Activated CD4-positive, alpha-beta T cell treated with anti-CD3 and anti-CD28 coated beads for 36 hours (primary cell): ENCODE data around the gene UQCRC1. TPM values are rescaled to one million over a fixed set of nuclear protein-coding genes. Genes with fewer than 3 reads are reported as not detected.

Experiments
- ATAC-seq: fragments of 200-7000 bp; cut with Tn5 transposase; one replicate; pipeline ENCODE4 v1.10.0; 2021; ENCODE audit warnings: mild to moderate bottlenecking, moderate library complexity
- CTCF ChIA-PET: fragments of 350-600 bp; sonication (Branson Sonifier 250); formaldehyde crosslinking; loops from one replicate; lab custom pipeline; 2021; ENCODE audit warnings: antibody characterized with exemption; lab: Charles Lee
- POLR2A ChIA-PET: fragments of 350-600 bp; sonication (Branson Sonifier 250); formaldehyde crosslinking; loops from one replicate; lab custom pipeline; 2021; ENCODE audit warnings: antibody characterized with exemption, inconsistent platforms; lab: Charles Lee
- DNase-seq: peaks from one replicate; pipeline ENCODE4 v3.0.0-alpha.2; 2020
- H3K27ac Mint-ChIP-seq: one replicate; pipeline ENCODE4 v1.8.0; 2021; ENCODE audit warnings: mixed read lengths
- H3K27me3 Mint-ChIP-seq: one replicate; pipeline ENCODE4 v1.8.0; 2021; ENCODE audit warnings: mixed read lengths
- H3K36me3 Mint-ChIP-seq: one replicate; pipeline ENCODE4 v1.8.0; 2021; ENCODE audit warnings: low read depth, mixed read lengths
- H3K4me1 Mint-ChIP-seq: one replicate; pipeline ENCODE4 v1.8.0; 2021; ENCODE audit warnings: mixed read lengths
- H3K4me3 Mint-ChIP-seq: one replicate; pipeline ENCODE4 v1.8.0; 2021; ENCODE audit warnings: mild to moderate bottlenecking, moderate library complexity, mixed read lengths
- H3K9me3 Mint-ChIP-seq: one replicate; pipeline ENCODE4 v1.8.0; 2021; ENCODE audit warnings: low read depth, mixed read lengths
- intact Hi-C, 2 experiments: fragments of 100-400 bp; cut with DNase I in 1 of 2; cut with micrococcal nuclease in 1 of 2; formaldehyde crosslinking; loops; one replicate each; pipeline versions ENCODE4 v1.14.2 to v1.15.1; 2022 to 2024; cut with DNase I, micrococcal nuclease
- total RNA-seq, 2 experiments: library from RNA; stranded (reverse); gene quantifications; one replicate each; pipeline ENCODE4 v1.2.3, GENCODE V29; 2021

The UQCRC1 gene
- total RNA-seq, 2 experiments from 2014 or later: 205 to 231 TPM

GRCh38 chr3:48633743-48634142 lies 24.3 kb upstream of the UQCRC1 start:
- intact Hi-C loops: loop anchor here in 1 of 2 experiments (2.0 kb wide), 1 partner anchor 23 kb away; no protein-coding TSS in a partner anchor
- no peaks in the 10 kb centered on the region for H3K9me3 Mint-ChIP-seq
- ChIA-PET CTCF (interaction anchor here (0.6 to 3.0 kb wide), 7 partner anchors 20 to 233 kb away, joined by 3 to 20 read pairs (median 10); partner anchors contain the start of genes PFKFB4 and UQCRC1), POLR2A (interaction anchor here (0.7 kb wide), 1 partner anchor 460 kb away, joined by 3 read pairs; the partner anchor contains the start of gene QRICH1)
- no peaks in the 10 kb centered on the region for H3K27me3 Mint-ChIP-seq
- no peak overlapping the region for H3K27ac Mint-ChIP-seq
- H3K4me3 Mint-ChIP-seq: peak overlapping the region; percentile 84
- no peak for DNase-seq
- peaks cover 13% of the 10 kb centered on the region for H3K4me1 Mint-ChIP-seq
- H3K36me3 Mint-ChIP-seq: peaks cover 12% of the 10 kb centered on the region
- no peak for ATAC-seq

- no peak for ATAC-seq
- peaks cover 12% of the 10 kb centered on the region for H3K36me3 Mint-ChIP-seq
- H3K9me3 Mint-ChIP-seq: no peaks in the 10 kb centered on the region
- no peaks in the 10 kb centered on the region for H3K27me3 Mint-ChIP-seq
- POLR2A ChIA-PET: no interaction called here
- H3K27ac Mint-ChIP-seq: no peak overlapping the region
- peak overlapping the region; percentile 12 for H3K4me3 Mint-ChIP-seq
- intact Hi-C loops: no loop called here
- CTCF ChIA-PET: interaction anchor here (1.1 to 3.0 kb wide), 3 partner anchors 20 to 50 kb away, joined by 3 to 20 read pairs (median 4); no protein-coding TSS in a partner anchor
- DNase-seq: no peak
- H3K4me1 Mint-ChIP-seq: peaks cover 13% of the 10 kb centered on the region
Measured at GRCh38 chr3:48633256-48633655, 23.8 kb upstream of the UQCRC1 start.

DNA sequence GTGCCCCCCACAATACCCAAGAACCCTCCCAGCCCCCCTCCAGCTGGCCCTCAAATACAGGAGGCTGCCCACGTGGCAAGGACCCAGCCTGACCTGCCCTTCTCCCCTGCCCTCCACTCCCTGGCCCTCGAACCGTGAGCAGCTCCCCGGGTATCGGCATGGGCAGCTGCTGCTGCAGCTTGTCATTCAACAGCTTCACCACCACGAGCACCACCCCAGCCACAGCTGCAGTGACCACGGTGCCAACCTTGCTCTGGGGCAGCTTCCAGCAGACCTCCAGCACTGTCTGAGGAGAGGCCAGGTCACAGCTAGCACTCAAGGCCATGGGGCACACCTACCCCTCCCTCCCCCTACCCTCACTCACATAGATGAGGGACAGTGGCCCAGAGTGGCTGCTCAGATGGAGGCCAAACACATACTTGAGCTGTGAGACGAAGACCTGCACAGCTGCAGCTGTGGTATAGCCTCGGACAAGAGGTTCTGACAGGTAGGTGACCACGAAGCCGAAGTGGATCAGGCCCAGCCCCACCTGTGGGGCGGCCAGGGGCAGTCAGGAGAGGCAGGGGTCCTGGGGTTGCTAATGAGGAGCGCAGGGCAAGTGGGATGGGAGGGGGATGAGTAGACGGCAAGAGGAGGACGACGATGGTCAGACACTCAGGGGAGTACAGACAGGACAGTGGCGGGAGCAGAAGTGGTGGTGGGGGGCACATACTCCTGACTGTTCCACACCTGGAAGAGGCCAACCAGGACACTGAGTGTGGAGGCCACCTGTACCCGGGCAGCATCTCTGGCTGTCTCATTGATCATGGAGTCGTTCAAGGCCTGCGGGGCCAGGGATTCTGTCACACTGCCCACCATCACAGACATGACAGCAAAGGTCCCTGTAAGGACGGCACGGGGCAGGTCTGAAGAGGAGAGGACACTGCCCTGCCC lies 22.3 kb upstream of the UQCRC1 start:
- Mint-ChIP-seq H3K36me3 (peaks cover 23% of the 10 kb centered on the region), H3K27ac (no peak overlapping the region), H3K27me3 (no peaks in the 10 kb centered on the region), H3K4me1 (peaks cover 13% of the 10 kb centered on the region), H3K9me3 (no peaks in the 10 kb centered on the region), H3K4me3 (no peak overlapping the region)
- intact Hi-C loops: no loop called here
- DNase-seq (no peak), ATAC-seq (no peak)
- ChIA-PET CTCF (interaction anchor here (0.6 to 0.7 kb wide), 2 partner anchors 22 to 303 kb away, joined by 3 to 4 read pairs; no protein-coding TSS in a partner anchor), POLR2A (interaction anchor here (0.5 kb wide), 1 partner anchor 13 kb away, joined by 4 read pairs; no protein-coding TSS in a partner anchor)

DNA sequence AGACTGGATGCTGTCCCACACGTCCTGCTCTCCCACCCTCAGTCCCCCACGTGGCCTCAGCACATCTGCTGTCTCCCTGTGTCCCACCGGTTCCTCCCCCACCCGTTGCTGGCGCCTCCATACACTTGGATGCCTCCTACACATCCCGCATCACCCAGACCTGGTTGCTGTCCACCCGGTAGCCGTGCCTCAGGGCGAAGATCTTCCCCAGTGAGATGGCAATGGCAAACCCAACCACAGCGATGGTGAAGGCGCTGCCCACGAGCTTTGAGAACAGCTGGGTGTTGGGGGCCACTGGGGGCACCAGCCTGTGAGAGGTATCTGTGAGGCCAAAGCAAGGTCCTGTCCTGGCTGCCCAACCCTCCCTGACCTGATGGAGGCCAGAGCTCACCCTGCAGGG lies 21.4 kb upstream of the UQCRC1 start:
- no peaks in the 10 kb centered on the region for H3K9me3 Mint-ChIP-seq
- H3K27me3 Mint-ChIP-seq: no peaks in the 10 kb centered on the region
- ChIA-PET POLR2A (interaction anchor here (0.5 kb wide), 1 partner anchor 14 kb away, joined by 4 read pairs; no protein-coding TSS in a partner anchor), CTCF (interaction anchor here (0.6 to 0.7 kb wide), 2 partner anchors 21 to 304 kb away, joined by 3 to 4 read pairs; no protein-coding TSS in a partner anchor)
- no peak for ATAC-seq
- H3K36me3 Mint-ChIP-seq: peaks cover 28% of the 10 kb centered on the region
- no peak overlapping the region for H3K4me3 Mint-ChIP-seq
- no peak overlapping the region for H3K27ac Mint-ChIP-seq
- intact Hi-C loops: no loop called here
- peaks cover 10% of the 10 kb centered on the region for H3K4me1 Mint-ChIP-seq
- no peak for DNase-seq

GRCh38 chr3:48630407-48630806 lies 21.0 kb upstream of the UQCRC1 start:
- H3K4me3 Mint-ChIP-seq: no peak overlapping the region
- H3K4me1 Mint-ChIP-seq: peaks cover 10% of the 10 kb centered on the region
- DNase-seq (no peak), ATAC-seq (no peak)
- no peak overlapping the region for H3K27ac Mint-ChIP-seq
- no peaks in the 10 kb centered on the region for H3K27me3 Mint-ChIP-seq
- no peaks in the 10 kb centered on the region for H3K9me3 Mint-ChIP-seq
- ChIA-PET POLR2A (no interaction called here), CTCF (no interaction called here)
- H3K36me3 Mint-ChIP-seq: peaks cover 28% of the 10 kb centered on the region
- intact Hi-C loops: no loop called here

GRCh38 chr3:48629894-48630293 lies 20.4 kb upstream of the UQCRC1 start:
- ATAC-seq: no peak
- CTCF ChIA-PET: no interaction called here
- intact Hi-C loops: no loop called here

DNA sequence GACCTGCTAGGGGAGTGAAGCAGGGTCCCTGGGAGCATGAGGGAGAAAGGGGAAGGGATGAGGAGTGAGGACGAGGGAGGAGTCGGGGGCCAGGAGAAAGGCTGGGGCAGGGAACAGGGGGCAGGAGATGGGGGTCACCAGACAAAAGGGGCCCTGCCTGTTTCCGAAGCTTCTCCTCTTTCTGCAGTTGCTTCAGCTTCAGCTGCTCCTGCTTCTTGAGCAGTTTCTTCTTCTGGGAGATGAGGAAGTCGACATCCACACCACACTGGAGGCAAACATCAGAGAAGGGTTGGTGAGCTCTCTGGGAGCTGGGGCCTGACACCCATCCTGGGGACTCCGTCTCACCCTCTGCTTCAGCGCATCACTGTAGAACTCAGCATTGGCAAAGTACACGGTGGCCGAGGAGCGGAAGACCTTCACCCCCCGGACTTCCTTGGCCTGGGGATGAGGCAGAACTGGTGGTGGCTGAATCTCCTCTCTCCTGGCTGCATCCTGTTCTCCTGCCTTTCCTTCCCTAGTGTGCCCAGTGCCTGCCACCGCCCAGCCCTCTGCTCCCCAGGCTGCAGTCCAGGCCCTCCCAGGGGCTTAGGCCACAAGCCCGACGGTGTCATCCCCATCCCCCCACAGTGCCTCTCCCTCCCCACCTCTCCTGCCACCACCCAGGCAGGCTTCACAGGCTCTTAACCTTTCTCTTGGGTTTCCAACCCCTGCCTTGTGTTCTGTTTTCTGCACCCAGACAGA lies 19.0 kb upstream of the UQCRC1 start:
- POLR2A ChIA-PET: no interaction called here
- DNase-seq (no peak), ATAC-seq (no peak)
- Mint-ChIP-seq H3K36me3 (peaks cover 27% of the 10 kb centered on the region), H3K4me3 (no peak overlapping the region), H3K4me1 (peaks cover 7% of the 10 kb centered on the region), H3K9me3 (no peaks in the 10 kb centered on the region), H3K27ac (no peak overlapping the region), H3K27me3 (no peaks in the 10 kb centered on the region)
- intact Hi-C loops: no loop called here
- CTCF ChIA-PET: no interaction called here

More at GRCh38 chr3:48629894-48630293, 20.4 kb upstream of the UQCRC1 start:
- Mint-ChIP-seq H3K36me3 (peaks cover 28% of the 10 kb centered on the region), H3K4me1 (peaks cover 10% of the 10 kb centered on the region), H3K27ac (no peak overlapping the region), H3K4me3 (no peak overlapping the region), H3K9me3 (no peaks in the 10 kb centered on the region), H3K27me3 (no peaks in the 10 kb centered on the region)
- no peak for DNase-seq
- POLR2A ChIA-PET: no interaction called here

DNA sequence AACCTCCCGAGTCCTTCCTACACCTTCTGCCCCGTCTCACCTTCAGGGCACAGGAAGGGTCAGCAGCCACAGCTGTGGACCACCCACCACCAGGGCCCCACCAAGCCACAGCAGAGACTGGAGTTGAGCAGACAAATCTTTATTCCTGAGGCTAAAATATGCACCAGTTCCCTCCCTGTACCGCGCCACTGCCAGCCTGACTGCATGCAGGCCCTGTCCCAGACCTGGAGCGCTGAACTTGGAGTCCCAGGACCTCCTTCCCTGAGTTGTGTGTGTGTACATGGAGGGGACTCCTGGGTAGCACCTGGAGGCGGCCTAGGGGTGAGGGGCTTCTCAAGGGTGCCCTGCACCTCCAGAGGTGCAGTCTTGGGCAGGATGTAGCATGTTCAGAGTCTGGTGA lies 16.2 kb upstream of the UQCRC1 start:
- no peak overlapping the region for H3K4me3 Mint-ChIP-seq
- intact Hi-C loops: no loop called here
- ATAC-seq (no peak), DNase-seq (no peak)
- peaks cover 19% of the 10 kb centered on the region for H3K36me3 Mint-ChIP-seq
- no peaks in the 10 kb centered on the region for H3K27me3 Mint-ChIP-seq
- ChIA-PET CTCF (interaction anchor here (1.0 to 1.8 kb wide), 4 partner anchors 10 to 114 kb away, joined by 3 to 6 read pairs (median 4); partner anchors contain the start of genes NCKIPSD and SLC26A6), POLR2A (interaction anchor here (0.6 kb wide), 1 partner anchor 96 kb away, joined by 5 read pairs; no protein-coding TSS in a partner anchor)
- H3K9me3 Mint-ChIP-seq: no peaks in the 10 kb centered on the region
- no peak overlapping the region for H3K27ac Mint-ChIP-seq
- peaks cover 5% of the 10 kb centered on the region for H3K4me1 Mint-ChIP-seq

DNA sequence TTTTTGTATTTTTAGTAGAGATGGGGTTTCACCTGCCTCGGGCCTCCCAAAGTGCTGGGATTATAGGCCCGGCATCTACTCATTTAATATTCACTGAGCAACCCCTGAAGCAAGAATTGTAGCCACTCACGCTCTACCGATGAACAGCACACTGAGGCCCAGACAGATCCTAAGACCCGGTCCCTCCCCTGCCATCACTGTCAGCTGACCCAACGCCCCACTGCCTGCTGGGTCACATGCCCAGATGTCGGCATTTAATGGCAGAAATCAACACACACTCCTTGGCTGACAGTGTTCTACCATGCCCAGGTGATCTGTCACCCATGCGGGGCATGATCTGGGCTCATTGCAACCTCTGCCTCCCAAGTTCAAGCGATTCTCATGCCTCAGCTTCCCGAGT lies 15.3 kb upstream of the UQCRC1 start:
- ATAC-seq (no peak), DNase-seq (no peak)
- no peaks in the 10 kb centered on the region for H3K9me3 Mint-ChIP-seq
- H3K4me3 Mint-ChIP-seq: no peak overlapping the region
- peaks cover 5% of the 10 kb centered on the region for H3K4me1 Mint-ChIP-seq
- ChIA-PET CTCF (interaction anchor here (1.0 to 1.8 kb wide), 4 partner anchors 11 to 115 kb away, joined by 3 to 6 read pairs (median 4); partner anchors contain the start of genes NCKIPSD and SLC26A6), POLR2A (no interaction called here)
- H3K36me3 Mint-ChIP-seq: peaks cover 19% of the 10 kb centered on the region
- no peak overlapping the region for H3K27ac Mint-ChIP-seq
- intact Hi-C loops: no loop called here
- H3K27me3 Mint-ChIP-seq: no peaks in the 10 kb centered on the region

- ChIA-PET POLR2A (no interaction called here), CTCF (interaction anchor here (0.6 to 1.5 kb wide), 3 partner anchors 11 to 14 kb away, joined by 3 to 5 read pairs (median 3); partner anchors contain the start of gene SLC26A6)
- Mint-ChIP-seq H3K27ac (peak overlapping the region; percentile 47), H3K4me3 (no peak overlapping the region), H3K9me3 (peaks cover under 1% of the 10 kb centered on the region), H3K27me3 (no peaks in the 10 kb centered on the region), H3K4me1 (peaks cover 5% of the 10 kb centered on the region), H3K36me3 (peaks cover 21% of the 10 kb centered on the region)
- intact Hi-C loops: no loop called here
- ATAC-seq (no peak), DNase-seq (no peak)
Measured at GRCh38 chr3:48623851-48624547, 14.6 kb upstream of the UQCRC1 start.
